ENCODE data around the gene RBM38. TPM values are rescaled to one million over a fixed set of nuclear protein-coding genes. Genes with fewer than 3 reads are reported as not detected.

RBM38 gene
- total and polyA plus RNA-seq, 2 of the 13 experiments (the other 11 are each of a cell fraction or from before 2014, with no cell fraction given), result 24.2 to 34.2 TPM

DNA sequence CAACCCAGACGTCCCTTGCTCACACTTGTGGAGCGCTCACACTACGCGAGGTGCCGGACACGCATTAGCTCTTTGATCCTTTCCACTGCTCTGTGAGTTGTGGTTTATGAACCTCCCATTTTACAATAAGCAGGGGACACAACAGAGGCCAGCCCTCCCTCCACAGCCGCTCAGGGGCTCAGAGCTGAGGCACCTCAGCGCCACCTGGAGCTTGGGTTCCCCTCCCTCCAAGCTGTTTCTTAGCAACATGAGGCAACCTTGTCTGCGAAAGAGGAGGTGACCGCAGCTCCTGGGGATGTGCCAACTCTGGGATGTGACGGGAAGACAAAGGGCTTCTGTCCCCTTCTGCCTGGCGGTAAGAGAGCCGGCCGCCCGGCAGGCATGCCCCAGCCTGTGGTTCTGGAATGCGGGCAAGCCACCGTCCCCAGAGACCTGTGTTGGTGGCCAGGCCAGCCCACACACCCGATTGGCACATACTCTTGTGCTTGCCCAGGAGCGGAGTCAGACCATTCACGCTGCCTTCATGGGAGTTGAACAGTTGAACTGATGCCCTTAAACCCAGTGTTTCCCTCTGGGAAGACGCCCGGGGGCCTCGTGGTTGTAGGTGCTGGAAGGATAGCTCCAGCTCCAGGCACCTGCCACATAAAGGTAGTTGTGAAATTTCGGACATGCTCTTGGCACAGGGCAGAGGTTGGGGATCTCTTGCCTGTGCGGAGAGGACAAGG is 44.5 kb downstream of the RBM38 start (continued):
- TF ChIP-seq, protein P1, sequence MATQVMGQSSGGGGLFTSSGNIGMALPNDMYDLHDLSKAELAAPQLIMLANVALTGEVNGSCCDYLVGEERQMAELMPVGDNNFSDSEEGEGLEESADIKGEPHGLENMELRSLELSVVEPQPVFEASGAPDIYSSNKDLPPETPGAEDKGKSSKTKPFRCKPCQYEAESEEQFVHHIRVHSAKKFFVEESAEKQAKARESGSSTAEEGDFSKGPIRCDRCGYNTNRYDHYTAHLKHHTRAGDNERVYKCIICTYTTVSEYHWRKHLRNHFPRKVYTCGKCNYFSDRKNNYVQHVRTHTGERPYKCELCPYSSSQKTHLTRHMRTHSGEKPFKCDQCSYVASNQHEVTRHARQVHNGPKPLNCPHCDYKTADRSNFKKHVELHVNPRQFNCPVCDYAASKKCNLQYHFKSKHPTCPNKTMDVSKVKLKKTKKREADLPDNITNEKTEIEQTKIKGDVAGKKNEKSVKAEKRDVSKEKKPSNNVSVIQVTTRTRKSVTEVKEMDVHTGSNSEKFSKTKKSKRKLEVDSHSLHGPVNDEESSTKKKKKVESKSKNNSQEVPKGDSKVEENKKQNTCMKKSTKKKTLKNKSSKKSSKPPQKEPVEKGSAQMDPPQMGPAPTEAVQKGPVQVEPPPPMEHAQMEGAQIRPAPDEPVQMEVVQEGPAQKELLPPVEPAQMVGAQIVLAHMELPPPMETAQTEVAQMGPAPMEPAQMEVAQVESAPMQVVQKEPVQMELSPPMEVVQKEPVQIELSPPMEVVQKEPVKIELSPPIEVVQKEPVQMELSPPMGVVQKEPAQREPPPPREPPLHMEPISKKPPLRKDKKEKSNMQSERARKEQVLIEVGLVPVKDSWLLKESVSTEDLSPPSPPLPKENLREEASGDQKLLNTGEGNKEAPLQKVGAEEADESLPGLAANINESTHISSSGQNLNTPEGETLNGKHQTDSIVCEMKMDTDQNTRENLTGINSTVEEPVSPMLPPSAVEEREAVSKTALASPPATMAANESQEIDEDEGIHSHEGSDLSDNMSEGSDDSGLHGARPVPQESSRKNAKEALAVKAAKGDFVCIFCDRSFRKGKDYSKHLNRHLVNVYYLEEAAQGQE (IDR thresholded peaks at IDR 0.05; ENCODE audit: borderline replicate concordance in 1 of 2, low read depth in 1 of 2, low read length in 2 of 2), result peak in 1 of 2 experiments; percentile 47; a peak in 3 of 4 replicates
- TF ChIP-seq ZFP41 (CRISPR knock-in tag; IDR thresholded peaks at IDR 0.05; ENCODE audit: borderline replicate concordance) (no peak), ZNF34 (CRISPR knock-in tag; IDR thresholded peaks at IDR 0.05; ENCODE audit: borderline replicate concordance) (no peak), ZNF382 (CRISPR knock-in tag; IDR thresholded peaks at IDR 0.05; ENCODE audit: borderline replicate concordance) (no peak), ZNF567 (CRISPR knock-in tag; IDR thresholded peaks at IDR 0.05; ENCODE audit: borderline replicate concordance) (no peak), CENPT (CRISPR knock-in tag; IDR thresholded peaks at IDR 0.05; ENCODE audit: low read depth) (0 out of 2 replicates have a peak, but pooled peaks have one; percentile 63), KDM5A (IDR thresholded peaks at IDR 0.05; ENCODE audit: borderline replicate concordance, low read length) (no peak), NR2F6 (IDR thresholded peaks at IDR 0.05) (no peak), NR2F6 (CRISPR knock-in tag; IDR thresholded peaks at IDR 0.05) (peak; percentile 49; the same call in 1 of the 2 replicates), KLF16 (CRISPR knock-in tag; IDR thresholded peaks at IDR 0.05) (peak in 1 of 2 experiments; percentile 80; a peak in 2 of 4 replicates), RORA (CRISPR knock-in tag; IDR thresholded peaks at IDR 0.05) (no peak), ZNF589 (CRISPR knock-in tag; conservative IDR thresholded peaks at IDR 0.05) (no peak), ZNF274 (CRISPR knock-in tag; IDR thresholded peaks at IDR 0.05) (peak; percentile 86; the same call in 1 of the 2 replicates), ZNF354B (CRISPR knock-in tag; IDR thresholded peaks at IDR 0.05) (no peak), ZNF17 (CRISPR knock-in tag; IDR thresholded peaks at IDR 0.05) (no peak), POLR2AphosphoS5 (IDR thresholded peaks at IDR 0.05; ENCODE audit: low read depth, low read length) (no peak), U2AF2 (IDR thresholded peaks at IDR 0.05; ENCODE audit: low read depth, low read length) (no peak), ZNF383 (CRISPR knock-in tag; IDR thresholded peaks at IDR 0.05; ENCODE audit: borderline replicate concordance) (no peak), MTA1 (CRISPR knock-in tag; IDR thresholded peaks at IDR 0.05; ENCODE audit: borderline replicate concordance) (peak; percentile 61; the same call in 1 of the 2 replicates), ZNF772 (CRISPR knock-in tag; IDR thresholded peaks at IDR 0.05) (no peak), SKI (IDR thresholded peaks at IDR 0.05; ENCODE audit: partially characterized antibody) (peak; percentile 72)
- TF ChIP-seq, protein P2, sequence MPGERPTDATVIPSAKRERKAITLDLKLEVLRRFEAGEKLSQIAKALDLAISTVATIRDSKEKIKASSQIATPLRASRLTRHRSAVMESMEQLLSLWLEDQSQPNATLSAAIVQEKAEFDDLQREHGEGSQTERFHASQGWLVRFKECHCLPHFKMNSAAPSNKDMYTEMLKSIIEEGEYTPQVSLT (CRISPR knock-in tag; IDR thresholded peaks at IDR 0.05; ENCODE audit: borderline replicate concordance, low read depth), result no peak
- TF ChIP-seq, protein P3, sequence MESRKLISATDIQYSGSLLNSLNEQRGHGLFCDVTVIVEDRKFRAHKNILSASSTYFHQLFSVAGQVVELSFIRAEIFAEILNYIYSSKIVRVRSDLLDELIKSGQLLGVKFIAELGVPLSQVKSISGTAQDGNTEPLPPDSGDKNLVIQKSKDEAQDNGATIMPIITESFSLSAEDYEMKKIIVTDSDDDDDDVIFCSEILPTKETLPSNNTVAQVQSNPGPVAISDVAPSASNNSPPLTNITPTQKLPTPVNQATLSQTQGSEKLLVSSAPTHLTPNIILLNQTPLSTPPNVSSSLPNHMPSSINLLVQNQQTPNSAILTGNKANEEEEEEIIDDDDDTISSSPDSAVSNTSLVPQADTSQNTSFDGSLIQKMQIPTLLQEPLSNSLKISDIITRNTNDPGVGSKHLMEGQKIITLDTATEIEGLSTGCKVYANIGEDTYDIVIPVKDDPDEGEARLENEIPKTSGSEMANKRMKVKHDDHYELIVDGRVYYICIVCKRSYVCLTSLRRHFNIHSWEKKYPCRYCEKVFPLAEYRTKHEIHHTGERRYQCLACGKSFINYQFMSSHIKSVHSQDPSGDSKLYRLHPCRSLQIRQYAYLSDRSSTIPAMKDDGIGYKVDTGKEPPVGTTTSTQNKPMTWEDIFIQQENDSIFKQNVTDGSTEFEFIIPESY (CRISPR knock-in tag; IDR thresholded peaks at IDR 0.05), result no peak; the same call in 1 of the 2 replicates
